NK-92 (cell line): ENCODE data around the gene RBFOX2.
"Not testable (repeated sequence)": the region's sequence is repeated elsewhere in the genome, so short reads cannot be mapped to it uniquely, and the experiment has no call there.

ENCODE experiments used
- DNase-seq: peaks from one replicate; lab custom pipeline; 2025; ENCODE audit not compliant: unreplicated experiment; lab: John Stamatoyannopoulos, UW

Gene RBFOX2

DNA sequence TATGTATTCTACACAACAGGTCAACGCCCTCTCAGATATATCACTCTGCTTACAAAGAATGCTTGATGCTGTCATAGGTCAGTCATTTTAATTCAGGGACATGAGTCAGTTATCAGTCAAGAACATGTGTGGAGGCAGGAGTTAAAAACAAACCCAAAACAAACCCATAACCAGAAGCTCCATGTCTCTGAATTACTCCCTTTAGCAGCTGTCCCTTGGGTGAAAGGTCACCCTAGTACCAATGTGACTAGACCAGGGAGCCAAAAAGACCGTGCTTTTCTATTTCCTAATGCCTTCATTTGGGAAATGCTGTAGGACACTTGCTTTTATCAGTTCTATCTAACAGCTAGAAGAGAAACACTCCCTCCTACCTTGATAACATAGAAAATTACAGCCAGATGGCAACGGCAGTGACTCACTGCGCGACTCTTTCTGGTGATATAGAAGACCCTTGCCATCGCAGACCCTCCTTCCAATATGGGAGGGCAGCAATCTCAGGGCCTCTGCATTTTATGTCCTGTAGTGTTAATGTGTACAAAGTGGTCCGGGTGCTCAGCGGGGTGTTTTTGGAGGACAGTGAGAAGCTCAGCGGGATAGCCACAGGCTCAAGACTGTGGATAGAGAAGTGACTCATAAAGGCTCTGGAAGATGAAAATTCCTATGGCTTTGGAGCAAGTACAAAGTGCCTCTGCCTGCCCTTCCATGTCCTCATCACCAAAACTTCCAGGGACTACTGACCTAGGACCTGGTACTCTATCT lies 286.1 kb downstream of the RBFOX2 start:
- DNase-seq = no peak

GRCh38 chr22:35740616-35741015 lies 288.0 kb downstream of the RBFOX2 start:
- DNase-seq = no peak

- no peak for DNase-seq
These were observed 288.7 kb downstream of the RBFOX2 start for GRCh38 chr22:35739931-35740380.

DNA sequence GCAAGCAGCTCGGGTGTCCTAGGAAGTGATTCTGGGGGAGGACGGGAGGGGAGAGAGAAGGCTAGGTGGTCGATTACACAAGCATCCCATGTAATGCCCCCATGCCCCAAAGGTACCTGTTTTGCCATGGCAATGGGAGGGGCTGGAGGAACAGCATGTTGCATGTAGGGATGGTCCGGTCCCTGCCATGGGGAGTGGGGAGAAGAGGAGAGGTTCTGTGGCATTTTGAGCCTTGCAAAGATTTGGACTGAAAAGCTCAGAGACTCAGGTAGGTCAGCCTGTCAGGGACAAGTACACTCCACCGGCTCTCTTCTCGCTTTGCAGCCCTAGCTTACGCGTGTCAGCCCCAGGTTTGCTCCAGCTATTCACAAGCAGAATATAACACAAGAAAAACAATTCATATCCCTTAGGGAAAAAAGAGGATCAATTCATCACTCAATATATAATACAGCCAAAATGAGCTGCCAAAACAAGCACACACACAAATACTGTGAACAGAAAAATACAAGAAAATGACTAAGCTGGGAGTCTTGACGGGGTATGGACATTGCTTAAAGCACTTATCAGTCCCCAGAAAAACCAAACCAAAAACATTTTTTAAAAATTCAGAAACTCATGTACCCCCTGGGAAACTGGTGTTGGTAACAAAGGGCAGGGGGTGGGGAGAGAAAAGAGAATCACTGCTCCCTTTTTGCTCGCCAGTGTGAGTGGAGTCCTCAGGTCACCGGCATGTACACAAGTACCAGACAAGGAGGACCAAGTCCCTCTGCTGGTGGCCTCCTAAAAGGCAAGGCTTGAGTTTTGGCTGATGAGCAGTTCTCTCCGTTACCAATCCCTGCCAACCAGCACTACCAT lies 289.3 kb downstream of the RBFOX2 start:
- no peak for DNase-seq

DNA sequence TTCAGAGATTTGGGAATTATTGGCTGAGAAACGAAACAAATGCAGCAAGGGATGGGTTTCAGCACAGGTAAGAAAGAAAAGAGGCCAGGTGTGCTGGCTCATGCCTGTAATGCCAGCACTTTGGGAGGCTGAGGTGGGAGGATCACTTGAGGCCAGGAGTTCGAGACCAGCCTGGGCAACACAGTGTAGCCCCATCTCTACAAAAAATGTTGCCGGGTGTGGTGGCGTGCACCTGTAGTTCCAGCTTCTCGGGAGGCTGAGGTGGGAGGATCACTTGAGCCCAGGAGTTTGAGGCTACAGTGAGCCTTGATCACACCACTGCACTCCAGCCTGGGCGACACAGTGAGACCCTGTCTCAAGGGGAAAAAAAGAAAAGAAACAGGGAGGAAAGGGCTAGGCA lies 290.7 kb downstream of the RBFOX2 start:
- not testable (repeated sequence) for DNase-seq

DNA sequence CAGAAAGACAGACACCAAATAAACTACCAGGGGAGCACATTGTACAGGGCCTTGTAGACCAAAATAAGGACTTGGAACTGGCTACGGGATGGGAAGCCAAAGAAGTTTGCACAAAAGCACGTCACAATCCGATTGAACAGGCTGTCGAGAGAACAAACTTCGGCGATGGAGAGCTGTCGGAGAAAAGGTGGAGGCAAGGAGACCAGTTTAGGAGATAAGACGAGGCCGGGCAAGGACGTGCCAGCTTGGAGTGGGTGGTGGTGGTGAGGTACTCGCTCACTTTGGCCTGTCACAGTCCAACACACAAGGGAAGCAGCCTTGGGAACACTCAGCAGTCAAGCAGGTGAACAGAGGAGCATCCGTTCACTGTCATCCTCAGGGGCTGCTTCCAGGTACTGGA lies 291.9 kb downstream of the RBFOX2 start:
- no peak for DNase-seq

DNA sequence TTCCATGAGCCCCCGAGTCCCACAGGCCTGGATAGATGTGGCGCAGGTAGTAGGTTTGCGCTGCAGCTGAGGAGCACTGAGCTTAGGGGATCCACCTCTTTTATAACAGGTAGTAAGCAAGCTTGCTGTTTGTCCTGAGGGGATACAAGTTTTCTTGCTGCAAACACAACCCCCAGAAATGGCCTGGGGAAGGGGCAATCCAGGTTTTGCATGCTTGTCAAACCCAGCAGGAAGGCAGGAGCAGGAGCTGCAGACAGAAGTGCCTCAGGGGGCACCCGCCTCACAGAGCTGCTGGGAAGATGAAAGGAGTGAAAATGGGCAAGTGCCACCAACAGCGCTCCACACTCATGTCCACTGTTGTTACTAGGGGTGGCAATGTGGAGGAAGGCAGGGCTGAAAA lies 292.5 kb downstream of the RBFOX2 start:
- no peak for DNase-seq

DNA sequence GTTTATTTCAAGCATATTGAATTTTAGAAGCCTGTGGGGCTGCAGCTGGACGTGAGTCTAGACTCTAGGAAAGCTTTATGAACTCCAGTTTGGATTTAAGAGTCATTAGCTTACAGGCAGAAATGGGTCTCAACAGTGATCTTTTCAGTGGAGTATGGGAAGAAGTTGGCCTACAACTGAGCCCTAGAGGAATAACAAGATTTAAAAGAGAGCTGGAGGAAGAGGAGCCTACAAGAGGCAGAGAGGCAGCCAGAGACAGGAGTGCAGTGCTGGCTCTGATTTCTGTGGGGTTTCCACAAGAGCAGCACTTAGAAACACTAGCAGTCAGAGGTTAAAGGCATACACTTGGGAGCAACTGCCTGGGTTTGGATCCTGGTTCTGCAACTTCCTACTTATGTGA lies 293.1 kb downstream of the RBFOX2 start:
- DNase-seq = no peak

DNA sequence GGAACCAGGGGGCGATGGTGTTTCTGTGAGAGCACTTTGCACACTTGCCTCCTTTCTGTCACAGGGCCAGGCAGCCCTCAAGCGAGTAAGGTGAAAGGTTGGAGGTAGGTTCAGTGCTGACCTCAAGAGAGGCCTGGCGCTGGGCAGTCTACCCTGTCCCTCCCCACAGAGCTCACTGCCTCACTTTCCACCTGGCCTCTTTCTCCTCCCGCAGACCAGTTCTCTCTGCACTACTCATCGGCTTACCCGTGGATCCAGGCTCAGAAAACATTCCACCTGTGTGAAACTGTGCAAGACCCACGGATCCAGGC lies 294.2 kb downstream of the RBFOX2 start:
- DNase-seq = no peak

- DNase-seq = no peak
These were observed 294.7 kb downstream of the RBFOX2 start for GRCh38 chr22:35733791-35734516.

GRCh38 chr22:35733036-35733435 lies 295.6 kb downstream of the RBFOX2 start:
- no peak for DNase-seq

DNA sequence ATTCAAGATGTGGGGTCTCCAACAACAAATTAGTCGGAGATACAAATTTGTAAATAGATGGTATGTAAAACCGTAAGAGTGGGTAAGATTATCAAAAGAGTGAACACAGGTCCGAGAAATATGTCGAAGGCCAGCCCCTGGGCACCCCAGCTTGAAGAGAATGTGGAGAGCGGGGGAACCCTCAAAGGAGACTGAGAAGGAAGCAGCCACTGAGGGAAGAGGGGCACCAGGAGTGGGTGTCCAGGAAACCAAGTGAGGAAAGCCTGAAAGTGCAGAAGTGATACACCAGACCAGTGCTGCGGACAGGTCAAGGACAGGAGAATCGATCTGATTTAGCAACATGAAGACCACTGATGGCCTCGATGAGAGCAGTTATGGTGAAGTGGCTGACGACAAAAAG lies 296.5 kb downstream of the RBFOX2 start:
- DNase-seq = no peak

- no peak for DNase-seq
These were observed 297.3 kb downstream of the RBFOX2 start for GRCh38 chr22:35731321-35731720.

DNA sequence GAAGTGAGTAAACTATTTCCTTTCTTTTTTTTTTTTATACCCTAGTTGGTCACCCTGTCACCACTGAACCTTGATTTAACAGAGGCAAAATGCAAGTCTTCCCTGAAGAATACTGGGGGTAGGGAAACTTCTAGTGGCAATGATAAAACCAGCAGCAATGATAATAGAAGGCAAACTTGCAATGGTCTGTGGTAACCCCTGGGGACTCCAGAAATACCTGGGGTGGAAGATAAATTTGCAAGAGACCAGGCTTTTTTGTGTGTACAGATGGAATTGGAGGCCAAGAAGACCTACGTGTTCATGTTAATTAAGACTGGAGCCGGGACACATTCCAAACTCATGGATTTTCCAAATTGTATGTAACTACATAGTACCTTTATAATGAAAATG lies 299.3 kb downstream of the RBFOX2 start:
- no peak for DNase-seq

DNA sequence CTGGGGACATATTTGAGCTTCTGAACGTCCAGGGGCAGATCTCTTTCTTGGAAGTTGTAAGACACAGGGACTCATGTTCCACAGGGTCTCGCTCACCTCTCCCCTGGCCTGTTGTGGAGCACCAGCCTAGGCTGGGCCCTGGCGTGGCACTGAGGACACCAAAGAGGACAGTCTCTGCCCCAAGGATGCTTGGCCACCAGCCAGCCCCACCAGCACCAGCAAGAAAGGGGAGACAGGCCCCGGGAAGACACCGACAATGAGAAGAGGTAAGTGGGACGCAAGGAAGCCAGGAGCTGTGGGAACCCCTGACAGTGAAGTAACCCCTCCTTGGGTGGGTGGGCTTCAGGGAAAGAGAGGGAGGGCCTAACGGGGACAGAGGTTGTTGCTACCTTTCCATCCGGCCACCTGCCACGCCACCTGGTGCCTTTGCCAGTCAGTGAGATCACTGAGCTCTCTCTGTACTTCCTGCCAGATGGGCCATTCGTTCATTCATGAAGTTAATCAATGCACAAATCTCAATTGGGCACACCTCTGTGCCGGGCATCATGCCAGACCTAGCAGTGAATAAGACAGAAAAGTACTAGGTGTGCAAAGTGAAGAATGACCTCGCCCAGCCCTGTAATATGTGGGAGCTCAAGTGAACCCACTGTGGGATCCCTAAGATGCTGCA lies 299.9 kb downstream of the RBFOX2 start:
- no peak for DNase-seq

DNA sequence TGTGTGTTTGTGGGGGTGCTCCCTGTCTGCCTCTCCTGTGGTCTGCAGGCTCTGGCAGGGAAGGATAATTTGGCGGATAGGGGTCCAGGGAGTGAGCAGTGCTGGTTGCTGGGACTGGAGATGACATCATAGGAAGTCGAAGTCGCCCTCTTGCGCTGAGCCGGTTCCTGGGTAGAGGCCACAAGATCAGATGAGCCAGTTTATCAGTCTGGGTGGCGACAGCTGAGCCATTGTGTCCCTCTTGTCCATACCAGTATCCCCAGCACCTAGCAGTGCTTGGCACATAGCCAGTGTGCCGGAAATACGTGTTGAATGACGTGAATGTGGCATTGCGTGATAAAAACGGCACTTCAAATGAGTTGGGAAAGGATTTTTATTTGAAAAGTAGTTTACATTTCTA lies 301.2 kb downstream of the RBFOX2 start:
- no peak for DNase-seq

GRCh38 chr22:35726933-35727332 lies 301.7 kb downstream of the RBFOX2 start:
- DNase-seq = no peak

DNA sequence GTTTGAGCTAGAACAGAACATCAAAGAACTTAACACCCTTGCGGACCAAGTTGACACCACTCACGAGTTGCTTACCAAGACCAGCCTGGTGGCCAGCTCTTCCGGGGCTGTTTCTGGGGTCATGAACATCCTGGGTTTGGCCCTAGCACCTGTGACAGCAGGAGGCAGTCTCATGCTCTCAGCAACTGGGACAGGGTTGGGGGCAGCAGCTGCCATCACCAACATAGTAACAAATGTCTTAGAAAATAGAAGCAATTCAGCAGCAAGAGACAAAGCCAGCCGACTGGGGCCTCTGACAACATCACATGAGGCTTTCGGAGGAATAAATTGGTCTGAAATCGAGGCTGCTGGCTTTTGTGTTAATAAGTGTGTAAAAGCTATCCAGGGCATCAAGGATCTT lies 302.2 kb downstream of the RBFOX2 start:
- DNase-seq = no peak

DNA sequence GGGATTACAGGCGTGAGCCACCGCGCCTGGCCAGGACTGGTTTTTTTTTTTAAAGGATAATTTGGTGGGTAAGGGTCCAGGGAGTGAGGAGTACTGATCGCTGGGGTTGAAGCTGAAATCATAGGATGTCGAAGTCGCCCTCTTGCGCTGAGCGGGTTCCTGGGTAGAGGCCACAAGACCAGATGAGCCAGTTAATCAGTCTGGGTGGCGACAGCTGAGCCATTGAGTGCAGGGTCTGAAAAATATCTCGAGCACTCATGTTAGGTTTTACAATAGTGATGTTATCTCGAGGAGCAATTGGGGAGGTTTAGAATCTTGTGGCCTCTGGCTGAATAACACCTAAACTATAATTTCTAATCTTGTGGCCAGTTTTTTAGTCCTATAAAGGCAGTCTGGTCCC lies 303.1 kb downstream of the RBFOX2 start:
- no peak for DNase-seq

- no peak for DNase-seq
These were observed 306.7 kb downstream of the RBFOX2 start for GRCh38 chr22:35721960-35722359.

DNA sequence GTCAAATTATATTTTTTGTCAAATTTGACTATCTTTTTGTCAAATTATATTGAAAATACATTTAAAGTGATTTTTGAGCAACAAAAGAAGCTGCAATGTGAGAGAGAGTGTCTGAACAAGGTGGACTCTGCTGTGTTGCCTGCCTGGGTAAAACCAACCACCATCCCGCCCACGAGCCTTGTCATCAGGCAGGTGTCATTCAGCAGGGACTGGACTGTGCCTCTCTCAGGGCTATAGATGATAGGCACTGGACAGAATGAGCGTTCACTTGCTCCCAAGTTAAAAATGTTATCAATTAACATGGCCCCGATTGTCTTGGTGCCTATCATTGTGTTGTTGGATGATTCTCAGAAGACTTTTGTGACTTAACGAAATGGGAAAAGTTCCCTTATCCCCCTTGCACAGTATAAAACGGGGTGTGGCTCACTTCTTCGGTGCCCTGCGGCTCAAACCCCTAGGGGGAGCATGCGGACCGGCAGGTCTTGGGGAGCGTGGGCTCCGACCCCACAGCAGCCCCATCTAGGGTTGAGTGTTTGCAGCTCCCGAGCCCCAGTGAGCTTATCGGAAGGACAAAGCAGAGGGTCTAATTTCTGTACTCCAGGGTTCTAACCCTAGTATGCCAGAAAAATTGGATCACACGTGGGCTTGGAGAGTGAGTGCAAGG lies 309.3 kb downstream of the RBFOX2 start:
- DNase-seq = no peak
